GM19452 (cell line): ENCODE results near the gene COX20.
"Not testable (repeated sequence)": the region's sequence is repeated elsewhere in the genome, so short reads cannot be mapped to it uniquely, and the experiment has no call there.

ENCODE experiments used
- ATAC-seq: cut with Tn5 transposase; IDR thresholded peaks from one replicate; pipeline ENCODE4 v1.9.1; 2021; ENCODE audit not compliant: unreplicated experiment

Gene COX20, protein sequence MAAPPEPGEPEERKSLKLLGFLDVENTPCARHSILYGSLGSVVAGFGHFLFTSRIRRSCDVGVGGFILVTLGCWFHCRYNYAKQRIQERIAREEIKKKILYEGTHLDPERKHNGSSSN

DNA sequence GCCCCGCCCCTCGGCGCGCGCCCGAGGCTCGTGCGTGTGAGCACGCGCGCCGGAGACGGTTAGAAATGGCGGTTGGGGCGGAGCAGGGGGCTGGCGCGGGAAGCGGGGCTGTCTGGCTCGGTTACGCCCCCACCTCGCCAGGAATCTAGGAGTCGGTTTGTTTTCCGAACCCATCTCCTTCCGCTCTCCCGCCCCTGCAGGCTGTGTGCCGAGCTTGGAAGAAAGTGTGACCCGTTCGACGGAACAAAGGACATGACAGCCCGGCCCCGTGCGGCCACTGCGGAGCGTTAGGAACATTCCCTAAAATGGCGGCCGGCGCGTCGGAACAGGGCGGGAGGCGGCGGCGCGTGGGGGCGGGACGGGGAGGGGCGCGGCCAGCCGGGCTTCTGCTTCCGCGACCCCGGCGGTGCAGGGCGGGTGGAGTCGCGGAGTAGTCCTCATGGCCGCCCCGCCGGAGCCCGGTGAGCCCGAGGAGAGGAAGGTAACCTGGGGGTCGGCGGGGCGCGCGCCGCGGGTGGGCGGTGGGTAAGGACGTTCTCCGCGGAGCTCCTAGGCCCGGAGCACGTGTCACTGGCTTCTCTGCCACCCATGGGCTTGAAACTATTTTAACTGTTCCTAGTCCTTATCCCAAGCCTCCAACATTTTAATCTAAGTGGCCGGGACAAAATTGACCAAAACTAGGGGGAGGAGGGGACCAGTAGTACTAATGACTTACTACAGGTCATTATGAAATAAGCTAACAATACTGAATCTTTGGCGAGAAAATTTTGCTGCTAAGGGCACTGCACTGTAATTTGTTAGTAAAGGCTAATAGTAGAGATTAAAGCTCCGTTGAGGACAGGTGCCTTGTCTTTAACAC, at the start of gene COX20:
Gene COX20 (plus strand): TSS at position 383 of the 859 bp plus-strand sequence. CDS start 57 bp downstream, at position 440.
- ATAC-seq = peak; percentile 66

DNA sequence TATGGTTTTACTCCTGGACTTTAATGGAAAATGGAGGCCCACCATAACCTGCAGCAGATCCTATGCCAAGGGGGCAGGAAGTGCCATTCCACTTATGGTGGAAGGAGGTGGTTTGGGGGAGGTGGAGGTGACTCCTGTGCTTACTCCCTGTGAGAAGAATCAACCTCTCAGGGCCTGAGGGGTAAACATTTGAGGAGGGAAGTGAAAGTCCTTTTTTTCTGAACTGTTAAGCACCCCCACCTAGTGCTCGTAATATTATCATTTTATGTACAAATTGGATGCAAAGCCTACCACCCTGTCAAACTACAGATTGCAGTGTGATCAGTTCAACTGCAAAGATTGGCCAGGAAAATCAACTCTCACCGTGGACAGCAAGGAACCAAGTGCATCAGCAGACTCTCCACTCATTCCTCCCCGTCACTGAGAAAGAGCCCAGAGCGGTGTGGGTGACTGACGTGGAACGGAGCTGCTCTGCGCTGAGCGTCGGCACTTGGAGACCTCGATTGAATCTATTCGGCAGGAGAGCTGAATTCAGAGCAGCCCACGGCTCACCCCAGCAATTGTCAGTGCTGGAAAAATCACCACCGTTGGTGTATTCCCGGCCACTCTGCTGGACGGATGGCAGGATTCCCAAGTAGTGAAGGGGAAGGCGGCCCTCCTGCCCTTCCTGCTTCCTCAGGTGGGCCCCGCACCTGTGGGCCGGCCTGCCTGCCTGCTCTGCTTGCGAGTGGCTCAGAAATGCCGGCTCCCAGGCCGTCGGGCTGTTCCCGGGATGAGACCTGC, 46.8 kb upstream of the COX20 start:
- no peak for ATAC-seq

DNA sequence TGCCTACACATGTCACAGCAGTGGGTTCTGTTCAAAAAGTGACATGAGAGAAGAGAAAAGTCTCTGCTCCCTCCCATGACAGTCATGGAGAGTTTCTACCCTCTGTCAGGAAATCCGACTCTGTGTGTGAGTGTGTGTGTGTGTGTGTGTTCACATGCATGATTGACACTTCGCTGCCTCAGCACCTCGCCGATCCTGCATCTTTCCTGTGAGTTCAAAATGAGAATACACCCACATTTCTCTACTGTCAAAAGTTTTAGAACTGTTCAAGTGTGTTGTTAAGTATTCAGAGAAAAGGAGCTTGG, 46.2 kb upstream of the COX20 start:
- no peak for ATAC-seq

DNA sequence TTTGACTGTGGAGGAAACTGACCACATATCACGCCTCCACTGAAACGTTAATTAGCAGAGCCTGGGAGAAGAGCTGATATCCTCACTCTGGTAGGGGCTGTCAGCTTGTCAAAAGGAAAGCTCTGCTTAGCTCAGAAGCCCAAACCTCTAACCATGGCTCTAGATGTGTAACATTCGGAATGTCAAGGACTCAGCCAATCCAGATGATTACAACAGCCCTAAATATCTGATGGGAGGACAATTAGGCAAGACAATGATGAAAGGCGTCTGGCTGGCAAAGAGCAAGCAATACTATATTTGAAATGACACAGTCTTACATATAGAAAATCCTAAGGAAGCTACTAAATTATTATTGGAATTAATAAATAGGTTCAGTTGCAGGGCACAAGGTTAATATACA, 45.7 kb upstream of the COX20 start:
- ATAC-seq = no peak

DNA sequence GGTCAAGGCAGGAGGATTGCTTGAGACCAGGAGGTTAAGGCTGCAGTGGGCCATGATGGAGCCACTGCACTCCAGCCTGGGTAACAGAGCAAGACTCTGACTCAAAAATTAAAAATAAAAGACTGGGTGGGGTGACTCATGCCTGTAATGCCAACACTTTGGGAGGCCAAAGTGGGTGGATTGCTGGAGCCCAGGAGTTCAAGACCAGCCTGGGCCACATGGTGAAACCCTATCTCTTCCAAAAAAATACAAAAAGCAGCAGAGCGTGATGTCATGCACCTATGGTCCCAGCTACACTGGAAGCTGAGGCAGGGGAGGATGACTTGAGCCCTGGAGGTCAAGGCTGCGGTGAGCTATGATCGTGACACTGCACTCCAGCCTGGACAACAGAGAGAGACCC, 44.4 kb upstream of the COX20 start:
- ATAC-seq = no peak

DNA sequence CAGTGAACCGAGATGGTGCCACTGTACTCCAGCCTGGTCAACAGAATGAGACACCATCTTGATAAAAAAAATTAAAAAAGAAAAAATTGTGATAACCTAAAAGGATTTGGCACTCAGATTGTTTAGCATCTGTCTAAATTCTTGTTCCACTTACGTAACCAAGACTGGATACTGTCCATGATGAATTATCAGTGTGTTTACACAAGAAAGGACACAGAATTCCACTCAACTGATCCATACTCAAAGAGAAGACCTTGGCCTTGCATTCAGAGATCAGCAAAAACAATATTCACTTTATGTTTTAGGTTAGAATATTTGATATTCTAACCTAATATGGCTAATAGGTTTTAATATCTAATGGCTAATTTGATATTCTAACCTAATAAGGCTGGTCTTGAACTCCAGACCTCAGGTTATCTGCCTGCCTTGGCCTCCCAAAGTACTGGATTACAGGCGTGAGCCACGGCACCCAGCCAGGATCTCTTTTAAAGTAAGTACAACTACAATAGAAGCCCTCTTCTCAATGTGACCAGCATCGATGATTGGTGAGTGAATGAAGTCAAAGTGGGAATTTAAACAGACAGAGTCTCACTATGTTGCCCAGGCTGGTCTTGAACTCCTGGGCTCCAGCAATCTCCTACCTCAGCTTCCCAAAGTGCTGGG, 43.1 kb upstream of the COX20 start:
- no peak for ATAC-seq

DNA sequence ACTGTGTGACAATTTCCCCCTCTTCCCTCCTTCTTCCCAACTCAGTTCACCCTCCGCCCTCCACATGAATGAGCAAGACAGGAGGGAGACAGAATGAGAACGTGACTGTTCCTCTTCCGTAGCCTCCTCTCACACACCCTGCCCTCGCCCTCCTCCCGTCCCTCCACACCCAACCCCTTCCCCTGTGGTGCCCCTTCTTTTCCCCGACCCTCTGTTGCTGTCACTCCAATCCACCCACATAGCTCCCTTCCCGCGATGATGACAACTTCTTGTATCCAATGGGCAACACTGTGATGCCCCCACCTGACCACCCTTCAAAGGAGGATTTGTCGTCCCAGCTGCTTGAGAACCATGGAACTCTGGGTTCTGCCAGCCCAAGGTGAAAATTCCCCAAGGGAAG, 41.4 kb upstream of the COX20 start:
- no peak for ATAC-seq

DNA sequence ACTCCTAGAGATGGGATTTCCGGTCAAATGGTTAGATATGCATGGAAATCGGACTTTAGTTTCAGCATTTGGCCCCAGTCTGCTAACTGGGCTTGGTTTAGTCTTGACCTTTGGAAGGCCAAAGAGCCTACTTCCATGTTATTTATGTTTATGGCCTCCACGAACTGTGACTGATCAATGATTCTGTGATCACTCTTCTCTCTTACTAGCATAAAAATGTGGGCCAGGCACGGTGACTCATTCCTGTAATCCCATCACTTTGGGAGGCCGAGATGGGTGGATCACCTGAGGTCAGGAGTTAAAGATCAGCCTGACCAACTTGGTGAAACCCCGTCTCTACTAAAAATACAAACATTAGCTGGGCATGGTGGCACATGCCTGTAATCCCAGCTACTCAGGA, 40.9 kb upstream of the COX20 start:
- ATAC-seq = not testable (repeated sequence)

DNA sequence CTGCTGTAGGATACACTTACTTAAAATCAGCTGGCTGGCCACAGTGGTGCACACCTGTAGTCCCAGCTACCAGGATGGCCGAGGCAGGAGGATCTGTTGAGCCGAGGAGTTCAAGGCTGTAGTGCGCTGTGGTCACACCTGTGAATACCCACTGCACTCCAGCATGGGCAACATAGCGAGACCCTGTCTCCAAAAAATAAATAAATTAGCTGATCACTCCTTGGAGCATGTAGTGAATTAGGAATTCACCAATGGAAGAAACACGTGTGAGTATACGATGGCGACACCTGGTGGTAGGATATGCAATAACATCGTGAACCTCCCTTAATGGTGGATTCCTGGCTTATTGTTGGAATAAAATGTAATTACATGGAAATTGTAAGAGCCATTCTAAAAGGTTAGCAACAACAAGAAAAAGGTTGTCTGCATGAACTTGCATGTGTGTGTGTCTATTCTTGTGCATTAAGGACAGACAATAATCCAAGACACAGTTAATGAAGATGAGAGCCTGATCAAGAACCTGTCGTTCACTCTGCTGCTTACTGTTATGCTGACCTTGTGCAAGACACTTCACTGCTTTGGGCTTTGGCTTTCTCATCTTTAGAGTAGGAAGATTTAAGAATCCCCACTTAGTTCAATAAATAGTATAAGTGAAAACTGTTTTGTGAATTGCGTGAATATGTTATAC, 38.6 kb upstream of the COX20 start:
- ATAC-seq = no peak

DNA sequence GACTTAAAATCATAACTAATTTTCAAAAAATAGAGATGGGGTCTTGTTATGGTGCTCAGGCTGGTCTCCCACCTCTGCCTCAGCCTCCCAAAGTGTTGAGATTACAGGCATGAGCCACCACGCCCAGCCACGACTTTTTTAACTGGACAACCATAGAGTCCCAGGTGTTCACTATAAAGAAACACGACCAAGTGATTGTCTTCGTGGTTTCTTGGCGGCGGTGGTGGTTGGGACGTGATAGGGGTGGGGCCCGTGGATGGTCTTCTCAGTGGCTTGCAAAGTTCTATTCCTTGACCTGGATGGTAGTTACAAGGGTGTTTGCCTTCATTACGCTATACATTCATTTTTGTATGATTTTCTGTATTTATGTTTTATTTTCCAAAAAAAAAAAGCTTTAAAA, 34.6 kb upstream of the COX20 start:
- ATAC-seq = no peak

DNA sequence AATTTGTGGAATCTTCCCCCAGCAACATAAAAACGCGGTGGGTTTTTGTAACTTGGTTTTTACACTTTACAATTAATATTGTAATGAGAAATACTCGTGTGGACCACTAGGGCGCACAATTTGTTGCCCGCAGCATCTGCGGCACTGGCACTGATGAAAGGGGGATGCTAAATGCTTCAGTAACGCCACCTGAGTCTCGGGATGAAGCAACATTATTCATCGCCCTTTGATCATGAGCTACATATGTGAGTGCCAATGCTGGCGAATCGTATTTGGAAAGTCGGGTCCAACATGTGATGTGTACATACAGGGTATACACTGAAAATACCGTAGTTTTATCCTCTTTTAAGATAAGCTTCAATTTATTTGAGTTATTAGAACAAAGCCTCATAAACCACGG, 34.2 kb upstream of the COX20 start:
- ATAC-seq = peak; percentile 64

DNA sequence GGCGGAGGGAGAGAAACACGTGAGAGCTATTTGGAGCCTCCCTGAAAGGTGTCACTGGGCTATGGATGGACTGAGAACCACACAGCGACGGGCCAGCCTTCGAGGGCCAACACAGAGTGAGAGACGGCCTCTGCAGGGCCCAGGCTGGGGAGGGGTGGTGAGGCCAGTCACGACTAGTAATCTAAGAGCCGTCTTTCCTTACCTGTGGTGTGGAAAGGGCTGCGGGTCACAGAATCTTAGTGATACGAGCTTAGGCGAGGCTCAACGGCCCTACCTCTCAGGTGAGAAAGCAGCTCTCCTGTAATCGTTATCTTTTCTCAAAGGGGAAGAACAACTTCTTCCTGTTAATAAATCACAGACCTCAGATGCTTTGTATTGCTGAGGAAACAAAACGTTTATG, 33.4 kb upstream of the COX20 start:
- ATAC-seq = no peak

DNA sequence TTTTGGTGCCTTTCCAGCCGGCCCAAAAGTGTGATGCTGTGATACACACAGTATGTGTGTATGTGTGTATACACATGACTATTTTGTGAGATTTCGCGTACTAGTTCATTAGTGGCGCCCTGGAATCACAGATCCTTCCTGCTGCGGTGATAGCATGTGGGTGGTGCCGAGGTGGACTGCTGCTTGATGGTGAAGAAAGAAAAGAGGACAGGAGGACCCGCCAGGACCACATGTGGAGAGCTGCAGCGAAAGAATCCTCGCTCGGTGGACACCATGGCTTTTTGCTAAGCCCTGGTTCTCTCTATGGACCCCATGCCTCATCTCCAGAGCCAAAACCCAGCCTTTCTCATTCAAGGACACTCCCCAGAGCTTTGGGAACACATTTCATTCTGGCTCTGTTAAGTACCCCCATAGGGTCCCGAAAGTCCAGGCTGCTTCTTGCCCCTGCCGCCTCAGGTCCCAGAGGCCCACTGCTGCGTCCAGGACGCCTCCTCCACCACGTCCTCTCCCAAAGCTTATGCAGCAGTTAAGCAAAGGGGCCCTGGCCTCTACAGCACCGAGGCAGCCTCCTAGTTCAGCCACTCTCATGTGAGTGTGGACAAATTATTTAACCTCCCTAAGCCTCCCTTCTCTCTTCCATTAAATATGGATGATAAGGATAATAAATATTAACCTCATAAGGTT, 32.8 kb upstream of the COX20 start:
- no peak for ATAC-seq

DNA sequence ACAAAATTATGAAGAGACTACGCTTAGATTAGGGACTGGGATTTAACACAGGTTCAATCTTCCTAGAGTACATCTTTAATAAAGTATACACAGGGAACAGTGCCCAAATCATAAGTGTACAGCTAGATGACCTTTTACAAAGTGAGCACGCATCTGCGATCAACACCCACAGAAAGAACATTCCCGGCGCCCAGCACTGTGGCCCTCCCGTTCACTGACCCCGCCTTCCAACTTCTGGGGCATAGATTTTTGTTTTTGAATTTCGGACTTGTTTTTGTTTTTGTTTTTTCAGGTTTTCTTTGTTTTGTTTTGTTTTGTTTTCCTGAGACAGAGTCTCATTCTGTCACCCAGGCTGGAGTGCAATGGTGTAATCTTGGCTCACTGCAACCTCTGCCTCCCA, 30.6 kb upstream of the COX20 start:
- ATAC-seq = no peak

DNA sequence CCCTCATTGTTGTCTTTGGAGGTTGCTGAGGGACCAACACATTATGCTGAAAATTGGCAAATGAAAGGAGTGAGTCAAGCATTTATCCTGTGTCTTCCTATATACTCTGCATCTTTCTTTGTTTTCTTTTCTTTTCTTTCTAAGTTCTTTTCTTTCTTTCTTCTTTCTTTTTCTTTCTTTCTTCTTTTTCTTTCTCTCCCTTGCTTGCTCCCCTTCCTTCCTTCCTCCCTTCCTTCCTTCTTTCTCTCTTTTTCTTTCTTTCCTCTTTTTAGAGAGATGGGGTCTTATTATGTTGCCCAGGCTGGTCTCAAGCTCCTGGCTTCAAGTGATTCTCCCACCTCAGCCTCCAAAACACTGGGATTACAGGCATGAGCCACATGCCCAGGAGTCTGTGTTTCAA, 28.3 kb upstream of the COX20 start:
- no peak for ATAC-seq

DNA sequence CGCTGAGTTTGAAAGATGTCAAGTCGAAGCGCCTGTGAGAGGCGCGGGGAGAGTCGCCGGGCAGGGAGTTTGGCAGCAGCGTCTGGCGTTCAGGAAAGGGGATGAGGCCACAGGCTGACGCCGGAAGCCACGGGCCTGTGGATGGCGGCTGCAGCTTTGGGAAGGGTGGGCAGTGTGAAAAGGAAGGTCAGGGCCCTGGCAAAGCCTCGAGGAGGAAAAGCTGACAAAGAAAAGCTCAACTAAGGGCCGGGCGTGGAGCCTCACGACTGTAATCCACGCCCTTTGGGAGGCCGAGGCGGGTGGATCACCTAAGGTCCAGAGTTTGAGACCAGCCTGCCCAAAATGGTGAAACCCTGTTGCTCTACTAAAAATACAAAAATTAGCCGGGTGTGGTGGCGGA, 25.2 kb upstream of the COX20 start:
- ATAC-seq = no peak

DNA sequence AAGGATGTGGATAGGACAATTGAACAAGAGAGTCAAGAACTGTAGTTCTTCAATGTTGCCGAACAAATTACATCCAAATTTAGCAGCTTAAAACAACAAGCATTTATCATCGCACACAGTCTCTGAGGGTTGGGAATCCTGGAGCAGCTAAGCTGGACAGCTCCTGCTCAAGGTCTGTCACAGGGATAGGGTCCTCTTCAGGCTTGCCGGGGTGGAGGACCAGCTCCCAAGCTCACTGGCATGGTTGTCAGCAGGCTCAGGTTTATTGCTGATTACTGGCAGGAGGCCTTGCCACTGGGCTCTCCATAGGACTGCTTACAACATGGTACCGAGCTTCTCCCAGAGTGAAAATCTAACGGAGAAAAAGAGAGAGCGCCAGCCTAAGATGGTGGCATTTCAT, 22.1 kb upstream of the COX20 start:
- ATAC-seq = no peak

DNA sequence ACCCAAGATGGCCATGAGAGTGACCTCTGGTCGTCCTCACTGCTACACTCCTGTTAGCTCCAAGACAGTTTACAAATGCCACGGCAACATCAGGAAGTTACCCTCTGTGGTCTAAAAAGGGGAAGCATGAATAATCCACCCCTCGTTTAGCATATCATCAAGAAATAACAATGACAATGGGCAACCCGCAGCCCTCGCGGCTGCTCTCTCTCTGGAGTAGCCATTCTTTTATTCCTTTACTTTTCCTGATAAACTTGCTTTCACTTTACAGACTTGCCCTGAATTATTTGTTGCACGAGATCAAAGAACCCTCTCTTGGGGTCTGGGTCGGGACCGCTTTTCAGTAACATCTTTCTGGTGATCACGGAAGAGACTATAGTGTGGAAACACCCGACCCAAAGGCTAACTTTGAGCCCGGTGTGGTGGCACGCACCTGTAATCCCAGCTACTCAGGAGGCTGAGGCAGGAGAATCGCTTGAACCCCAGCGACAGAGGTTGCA, 19.8 kb upstream of the COX20 start:
- ATAC-seq = no peak

DNA sequence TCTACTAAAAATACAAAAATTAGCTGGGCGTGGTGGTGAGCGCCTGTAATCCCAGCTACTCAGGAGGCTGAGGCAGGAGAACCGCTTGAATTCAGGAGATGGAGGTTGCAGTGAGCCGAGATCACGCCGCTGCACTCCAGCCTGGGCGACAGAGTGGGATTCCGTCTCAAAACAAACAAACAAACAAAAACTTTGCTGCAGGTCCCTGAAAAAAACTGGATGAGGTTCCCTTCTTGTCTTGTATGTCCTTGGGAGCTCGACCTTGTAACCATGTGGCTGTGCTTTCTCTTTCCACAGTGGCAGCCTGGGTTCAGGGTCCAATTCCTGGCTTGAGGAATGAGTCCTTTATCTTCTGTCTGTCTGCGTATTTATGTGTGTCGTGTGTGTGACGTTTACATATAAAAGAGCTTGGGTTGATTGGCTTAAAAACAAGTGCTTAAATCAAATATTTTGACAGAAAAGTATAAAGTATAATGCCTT, 18.0 kb upstream of the COX20 start:
- no peak for ATAC-seq

DNA sequence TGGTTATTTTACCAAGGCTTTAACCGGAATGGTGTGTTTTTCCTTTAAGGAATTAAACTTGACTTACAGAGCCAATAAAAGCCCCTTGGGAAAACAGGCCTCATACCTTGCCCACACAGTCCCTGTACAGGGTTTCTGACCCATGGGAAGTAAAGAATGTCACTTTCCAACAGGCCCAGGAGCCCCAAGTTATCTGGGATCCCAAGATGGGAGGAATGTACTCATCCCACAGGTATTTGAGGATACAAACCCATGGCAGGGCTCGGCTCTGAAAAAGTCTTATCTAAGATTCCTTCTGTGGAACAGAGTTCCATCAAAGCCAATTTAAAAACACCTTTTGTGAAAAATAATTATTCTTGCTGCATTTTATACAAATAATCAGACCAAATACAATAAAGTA, 15.3 kb upstream of the COX20 start:
- ATAC-seq = no peak
